Central memory CD8-positive, alpha-beta T cell (primary cell): ENCODE measurements around the gene RPTN.
"Not testable (repeated sequence)": the region's sequence is repeated elsewhere in the genome, so short reads cannot be mapped to it uniquely, and the experiment has no call there.

Experiments used
- ATAC-seq: fragments of 150-1000 bp; cut with Tn5 transposase; replicated peaks from 2 replicates; pipeline ENCODE4 v1.10.0; 2022; ENCODE audit warnings: mild to moderate bottlenecking, moderate FRiP score, moderate number of reproducible peaks; ENCODE audit not compliant: poor library complexity, severe bottlenecking; ENCODE audit errors: extremely low read depth
- DNase-seq, 2 donors: peaks; one replicate each; pipeline ENCODE4 v3.0.0; 2021; ENCODE audit warnings: low spot score in 2 of 2
- H3K27ac Mint-ChIP-seq: one replicate; pipeline ENCODE4 v1.8.0; 2022; ENCODE audit warnings: low read depth, mild to moderate bottlenecking, moderate library complexity, mixed read lengths
- H3K27me3 Mint-ChIP-seq: one replicate; pipeline ENCODE4 v1.8.0; 2022; ENCODE audit warnings: mixed read lengths
- H3K36me3 Mint-ChIP-seq: one replicate; pipeline ENCODE4 v1.8.0; 2022; ENCODE audit warnings: mild to moderate bottlenecking, moderate library complexity, mixed read lengths; ENCODE audit not compliant: insufficient read depth
- H3K4me1 Mint-ChIP-seq: one replicate; pipeline ENCODE4 v1.8.0; 2022; ENCODE audit warnings: mixed read lengths
- H3K4me3 Mint-ChIP-seq: one replicate; pipeline ENCODE4 v1.8.0; 2022; ENCODE audit warnings: mild to moderate bottlenecking, moderate library complexity, mixed read lengths
- H3K9me3 Mint-ChIP-seq: one replicate; pipeline ENCODE4 v1.8.0; 2022; ENCODE audit warnings: mixed read lengths

RPTN gene

DNA sequence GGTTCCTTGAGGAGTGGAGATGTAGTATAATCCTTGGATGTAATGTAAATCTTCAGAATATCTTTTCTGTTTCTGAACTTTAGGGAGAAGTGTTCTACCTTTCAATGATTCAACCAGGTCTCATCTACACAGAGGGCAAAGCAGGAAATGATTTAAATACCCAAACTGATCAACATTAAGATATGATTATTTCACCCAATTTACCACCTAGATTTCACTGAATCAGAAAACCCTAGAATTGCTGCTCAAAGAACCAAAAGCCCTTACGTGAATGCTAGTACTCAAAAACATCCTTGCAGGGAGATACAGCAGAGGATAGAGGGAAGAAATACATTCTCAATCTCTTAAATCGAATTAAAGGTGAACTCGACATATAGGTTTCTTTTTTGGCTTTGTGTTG lies 5.0 kb downstream of the RPTN start:
- H3K4me3 Mint-ChIP-seq = no peak overlapping the region
- H3K36me3 Mint-ChIP-seq = no peaks in the 10 kb centered on the region
- DNase-seq = no peak
- H3K4me1 Mint-ChIP-seq = no peaks in the 10 kb centered on the region
- peaks cover 10% of the 10 kb centered on the region for H3K27me3 Mint-ChIP-seq
- no peak overlapping the region for H3K27ac Mint-ChIP-seq
- H3K9me3 Mint-ChIP-seq = peaks cover 2% of the 10 kb centered on the region
- ATAC-seq = no peak

GRCh38 chr1:152151646-152152045 lies 7.4 kb downstream of the RPTN start:
- H3K4me1 Mint-ChIP-seq = no peaks in the 10 kb centered on the region
- no peak for DNase-seq
- H3K4me3 Mint-ChIP-seq = no peak overlapping the region
- H3K27ac Mint-ChIP-seq = no peak overlapping the region
- H3K36me3 Mint-ChIP-seq = no peaks in the 10 kb centered on the region
- ATAC-seq = no peak
- peaks cover 9% of the 10 kb centered on the region for H3K9me3 Mint-ChIP-seq
- H3K27me3 Mint-ChIP-seq = peaks cover 10% of the 10 kb centered on the region

DNA sequence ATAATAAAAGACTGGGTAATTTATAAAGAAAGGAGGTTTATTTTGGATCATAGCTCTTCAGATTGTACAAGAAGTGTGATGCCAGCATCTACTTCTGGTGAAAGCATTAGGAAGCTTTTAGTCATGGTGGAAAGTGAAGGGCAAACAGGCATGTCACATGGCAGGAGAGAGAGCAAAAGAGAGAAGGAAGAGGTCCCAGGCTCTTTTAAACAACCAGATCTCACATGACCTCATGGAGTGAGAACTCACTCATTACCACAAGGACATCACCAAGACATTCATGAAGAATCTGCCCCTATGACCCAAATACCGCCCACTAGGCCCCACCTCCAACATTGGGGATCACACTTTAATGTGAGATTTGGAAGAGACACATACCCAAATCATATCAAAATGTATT lies 10.0 kb downstream of the RPTN start:
- Mint-ChIP-seq H3K4me3 (no peak overlapping the region), H3K36me3 (no peaks in the 10 kb centered on the region), H3K27ac (no peak overlapping the region), H3K27me3 (peaks cover 24% of the 10 kb centered on the region), H3K9me3 (peaks cover 9% of the 10 kb centered on the region), H3K4me1 (no peaks in the 10 kb centered on the region)
- DNase-seq = no peak
- ATAC-seq = no peak

DNA sequence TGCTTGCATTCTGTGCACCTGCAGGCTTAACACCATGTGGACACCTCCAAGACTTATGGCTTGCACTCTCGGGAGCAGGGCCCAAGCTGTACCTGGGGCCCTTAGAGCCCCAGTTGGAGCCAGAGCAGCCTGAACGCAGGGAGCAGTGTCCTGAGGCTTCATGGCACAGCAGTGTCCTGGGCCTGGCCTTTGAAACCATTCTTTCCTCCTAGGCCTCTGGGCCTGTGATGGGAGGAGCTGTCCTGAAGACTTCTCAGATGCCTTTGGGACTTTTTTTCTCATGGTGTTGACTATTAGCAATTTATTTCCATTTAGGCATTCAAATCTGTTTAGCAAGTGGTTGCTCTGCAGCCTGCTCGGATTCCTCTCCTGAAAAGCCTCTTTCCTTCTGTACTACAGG lies 11.0 kb downstream of the RPTN start:
- ATAC-seq = no peak
- H3K27me3 Mint-ChIP-seq = peaks cover 34% of the 10 kb centered on the region
- H3K36me3 Mint-ChIP-seq = no peaks in the 10 kb centered on the region

GRCh38 chr1:152145769-152146168 lies 13.3 kb downstream of the RPTN start:
- H3K9me3 Mint-ChIP-seq = peaks cover 9% of the 10 kb centered on the region
- no peaks in the 10 kb centered on the region for H3K36me3 Mint-ChIP-seq
- H3K27me3 Mint-ChIP-seq = peaks cover 36% of the 10 kb centered on the region
- no peak overlapping the region for H3K27ac Mint-ChIP-seq
- H3K4me3 Mint-ChIP-seq = no peak overlapping the region
- ATAC-seq = no peak
- H3K4me1 Mint-ChIP-seq = no peaks in the 10 kb centered on the region
- no peak for DNase-seq

More for the DNA sequence above, 11.0 kb downstream of the RPTN start:
- no peak overlapping the region for H3K4me3 Mint-ChIP-seq
- no peak for DNase-seq
- H3K9me3 Mint-ChIP-seq = peaks cover 9% of the 10 kb centered on the region
- no peaks in the 10 kb centered on the region for H3K4me1 Mint-ChIP-seq
- no peak overlapping the region for H3K27ac Mint-ChIP-seq

GRCh38 chr1:152144674-152145183 lies 14.3 kb downstream of the RPTN start:
- ATAC-seq, H3K4me3 Mint-ChIP-seq, H3K4me1 Mint-ChIP-seq, H3K36me3 Mint-ChIP-seq, H3K9me3 Mint-ChIP-seq, DNase-seq, H3K27ac Mint-ChIP-seq: not testable (repeated sequence)
- peaks cover 43% of the 10 kb centered on the region for H3K27me3 Mint-ChIP-seq

DNA sequence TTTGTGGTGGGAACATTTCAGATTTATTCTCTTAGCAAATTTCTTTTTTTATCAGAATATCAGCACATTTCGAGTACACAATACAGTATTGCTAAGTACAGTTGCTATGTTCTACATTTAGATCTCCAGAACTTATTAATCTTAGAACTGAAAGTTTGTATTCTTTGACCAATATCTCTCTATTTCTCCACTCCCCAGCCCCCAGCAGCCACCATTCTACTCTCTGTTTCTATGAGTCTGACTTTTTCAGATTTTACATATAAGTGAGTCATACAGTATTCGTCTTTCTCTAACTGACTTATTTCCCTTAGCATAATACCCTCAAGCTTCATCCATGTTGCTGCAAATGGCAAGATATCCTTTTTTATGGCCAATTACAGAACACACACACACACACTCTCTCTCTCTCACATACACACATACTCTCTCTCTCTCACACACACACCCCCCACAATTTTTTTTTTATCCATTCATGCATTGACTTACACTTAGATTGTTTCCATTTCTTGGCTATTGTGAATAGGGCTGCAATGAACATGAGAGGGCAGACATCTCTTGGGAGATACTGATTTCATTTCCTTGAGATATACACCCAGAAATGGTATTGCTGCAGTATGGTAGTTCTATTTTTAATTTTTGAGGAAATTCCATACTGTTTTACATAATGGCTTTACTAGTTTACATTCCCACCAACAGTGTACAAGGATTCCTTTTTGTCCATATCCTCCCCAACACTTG lies 15.7 kb downstream of the RPTN start:
- Mint-ChIP-seq H3K4me1 (no peaks in the 10 kb centered on the region), H3K27ac (no peak overlapping the region), H3K4me3 (no peak overlapping the region), H3K36me3 (no peaks in the 10 kb centered on the region), H3K27me3 (peaks cover 50% of the 10 kb centered on the region), H3K9me3 (peaks cover under 1% of the 10 kb centered on the region)
- ATAC-seq (no peak), DNase-seq (no peak)

DNA sequence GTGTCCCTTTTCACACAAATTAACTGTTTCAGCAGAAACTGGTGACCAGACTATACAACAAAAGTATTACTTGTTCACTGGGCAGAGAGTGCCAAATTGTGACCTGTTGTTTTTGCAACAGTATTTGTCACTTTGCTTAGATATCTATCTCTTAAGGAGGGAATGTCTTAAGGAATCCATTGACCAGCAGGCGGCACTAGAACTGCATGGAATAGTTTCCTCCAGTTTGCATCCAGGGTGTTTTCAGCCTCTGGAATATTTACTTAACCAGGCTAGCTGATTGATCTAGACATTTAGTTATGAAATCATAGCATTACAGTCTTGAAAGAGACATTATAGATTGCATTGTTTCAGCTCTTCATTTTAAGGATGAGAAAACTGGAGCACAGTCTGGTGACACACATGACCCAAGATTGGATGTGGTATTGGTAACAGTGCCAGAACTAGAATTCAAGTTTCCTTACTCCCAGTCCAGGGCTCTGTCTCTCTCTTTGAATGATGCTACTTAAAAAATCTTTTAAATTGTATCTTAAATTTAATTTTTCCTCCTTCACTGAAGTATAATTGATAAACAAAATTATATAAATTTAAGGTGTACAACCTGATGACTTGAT lies 16.9 kb downstream of the RPTN start:
- H3K4me3 Mint-ChIP-seq = no peak overlapping the region

GRCh38 chr1:152137215-152137614 lies 21.8 kb downstream of the RPTN start:
- no peak overlapping the region for H3K4me3 Mint-ChIP-seq
- ATAC-seq (no peak), DNase-seq (no peak)
- no peaks in the 10 kb centered on the region for H3K4me1 Mint-ChIP-seq
- H3K36me3 Mint-ChIP-seq = no peaks in the 10 kb centered on the region
- peaks cover 6% of the 10 kb centered on the region for H3K9me3 Mint-ChIP-seq
- no peak overlapping the region for H3K27ac Mint-ChIP-seq
- peaks cover 74% of the 10 kb centered on the region for H3K27me3 Mint-ChIP-seq

More for the DNA sequence above, 16.9 kb downstream of the RPTN start:
- Mint-ChIP-seq H3K36me3 (no peaks in the 10 kb centered on the region), H3K4me1 (no peaks in the 10 kb centered on the region), H3K9me3 (no peaks in the 10 kb centered on the region), H3K27ac (no peak overlapping the region), H3K27me3 (peaks cover 60% of the 10 kb centered on the region)
- ATAC-seq (no peak), DNase-seq (no peak)

- DNase-seq (no peak), ATAC-seq (no peak)
- H3K27me3 Mint-ChIP-seq = peaks cover 86% of the 10 kb centered on the region
- H3K4me1 Mint-ChIP-seq = no peaks in the 10 kb centered on the region
- peaks cover 6% of the 10 kb centered on the region for H3K9me3 Mint-ChIP-seq
- H3K36me3 Mint-ChIP-seq = no peaks in the 10 kb centered on the region
- H3K4me3 Mint-ChIP-seq = no peak overlapping the region
- no peak overlapping the region for H3K27ac Mint-ChIP-seq
Observed at GRCh38 chr1:152130186-152130585, 28.8 kb downstream of the RPTN start.

- Mint-ChIP-seq H3K27me3 (peaks cover 70% of the 10 kb centered on the region), H3K4me3 (no peak overlapping the region), H3K36me3 (no peaks in the 10 kb centered on the region), H3K27ac (no peak overlapping the region), H3K9me3 (no peaks in the 10 kb centered on the region), H3K4me1 (no peaks in the 10 kb centered on the region)
- DNase-seq (no peak), ATAC-seq (no peak)
Observed at GRCh38 chr1:152127673-152128072, 31.4 kb downstream of the RPTN start.

GRCh38 chr1:152125834-152126443 lies 33.1 kb downstream of the RPTN start:
- ATAC-seq (no peak), DNase-seq (no peak)
- Mint-ChIP-seq H3K4me3 (no peak overlapping the region), H3K4me1 (no peaks in the 10 kb centered on the region), H3K9me3 (no peaks in the 10 kb centered on the region), H3K36me3 (no peaks in the 10 kb centered on the region), H3K27ac (no peak overlapping the region), H3K27me3 (peaks cover 74% of the 10 kb centered on the region)

DNA sequence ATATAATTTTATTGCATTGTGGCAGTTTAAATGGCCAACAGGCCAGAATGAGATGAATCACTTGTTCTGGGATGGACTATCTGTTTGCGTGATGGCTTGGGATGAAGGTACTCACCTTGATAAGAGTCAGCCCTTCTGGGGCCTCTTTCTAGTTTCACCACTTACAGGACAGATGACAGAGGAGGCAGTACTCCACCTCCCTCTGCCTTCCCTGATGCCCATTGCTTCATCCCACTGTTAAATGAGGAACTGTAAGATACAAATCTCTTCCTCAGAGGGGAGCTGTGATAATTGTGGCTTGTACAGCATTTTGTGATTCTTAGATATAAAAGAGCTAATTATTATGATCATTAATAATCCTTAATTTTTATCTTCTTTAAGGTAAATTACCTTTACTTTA lies 40.1 kb downstream of the RPTN start:
- DNase-seq = no peak
- Mint-ChIP-seq H3K36me3 (no peaks in the 10 kb centered on the region), H3K9me3 (no peaks in the 10 kb centered on the region), H3K27me3 (peaks cover 58% of the 10 kb centered on the region), H3K27ac (no peak overlapping the region), H3K4me3 (no peak overlapping the region), H3K4me1 (no peaks in the 10 kb centered on the region)
- no peak for ATAC-seq
